Gastrocnemius medialis (tissue), 4 donors: ENCODE data around the gene NTM. TPM values are rescaled to one million over a fixed set of nuclear protein-coding genes. Genes with fewer than 3 reads are reported as not detected.

ENCODE experiments used
- ATAC-seq, 2 donors: fragments of 150-250 bp; one replicate each; pipeline ENCODE4 v1.9.1; 2016
- DNase-seq, 2 donors: peaks; one replicate each; pipeline ENCODE4 v3.0.0-alpha.2; 2019
- H3K27ac ChIP-seq, 4 donors: fragments of 200-600 bp; sonication (generic); 1 replicate in 1 of 4; 2 replicates in 3 of 4; pipeline ENCODE4 v1.5.1; 2016 to 2018; ENCODE audit warnings: mild to moderate bottlenecking in 2 of 4, moderate library complexity in 1 of 4
- H3K27me3 ChIP-seq, 3 donors: fragments of 200-600 bp; sonication (generic) in 2 of 3; 1 replicate in 1 of 3; 2 replicates in 2 of 3; pipeline versions ENCODE4 v1.5.1 to v1.6.0; 2016 to 2019; ENCODE audit warnings: mild to moderate bottlenecking in 1 of 3, moderate library complexity in 1 of 3
- H3K36me3 ChIP-seq, 2 donors: fragments of 200-600 bp; sonication (generic) in 1 of 2; one replicate each; pipeline ENCODE4 v1.5.1; 2017 to 2018
- H3K4me1 ChIP-seq, 2 donors: fragments of 200-600 bp; sonication (generic) in 1 of 2; one replicate each; pipeline ENCODE4 v1.5.1; 2016 to 2017; ENCODE audit warnings: mild to moderate bottlenecking in 2 of 2
- H3K4me3 ChIP-seq, 4 donors: fragments of 200-600 bp; sonication (generic) in 3 of 4; 1 replicate in 1 of 4; 2 replicates in 3 of 4; pipeline ENCODE4 v1.5.1; 2016 to 2019; ENCODE audit warnings: mild to moderate bottlenecking in 2 of 4
- H3K9me3 ChIP-seq, 3 donors: fragments of 200-600 bp; sonication (generic) in 2 of 3; 1 replicate in 1 of 3; 2 replicates in 2 of 3; pipeline ENCODE4 v1.5.1; 2016 to 2019
- CTCF ChIP-seq, 5 experiments: fragments of 450-650 bp in 3 of 5; fragments of 200-600 bp in 2 of 5; sonication (generic) in 2 of 5; IDR thresholded peaks in 4 of 5; conservative IDR thresholded peaks in 1 of 5; 1 replicate in 4 of 5; 2 replicates in 1 of 5; pipeline ENCODE4 v1.5.1; 2016 to 2019; ENCODE audit warnings: antibody characterized with exemption in 5 of 5, mild to moderate bottlenecking in 3 of 5, moderate library complexity in 3 of 5
- POLR2A ChIP-seq, 2 donors: fragments of 450-650 bp; IDR thresholded peaks; one replicate each; pipeline ENCODE4 v1.6.1; 2017; ENCODE audit warnings: antibody characterized with exemption in 2 of 2, mild to moderate bottlenecking in 2 of 2, moderate library complexity in 2 of 2
- in situ Hi-C, 4 donors: fragments of 200-750 bp; cut with MboI; loops; one replicate each; pipeline versions ENCODE4 v1.15.0 to v1.8.0; 2017; ENCODE audit warnings: low sequenced_read_pairs in 4 of 4
- intact Hi-C: fragments of 100-400 bp; cut with DNase I; formaldehyde crosslinking; loops from one replicate; pipeline ENCODE4 v1.15.1; 2023; ENCODE audit warnings: low total_unique reads
- total RNA-seq, 4 donors: library from RNA; depleted of rRNA; stranded (reverse); fragments of >200 nt; gene quantifications; one replicate each; pipeline versions ENCODE4 v1.1.0 to v1.2.3, GENCODE V29; 2016

The NTM gene
- total RNA-seq, 4 donors from 2014 or later: 0.69 TPM; not detected in 3

GRCh38 chr11:131767421-131767820 lies 397.0 kb downstream of the NTM start:
- in situ Hi-C loops: loop anchor here in 1 of 4 donors (10.0 kb wide), 1 partner anchor 63 kb away; no protein-coding TSS in a partner anchor

DNA sequence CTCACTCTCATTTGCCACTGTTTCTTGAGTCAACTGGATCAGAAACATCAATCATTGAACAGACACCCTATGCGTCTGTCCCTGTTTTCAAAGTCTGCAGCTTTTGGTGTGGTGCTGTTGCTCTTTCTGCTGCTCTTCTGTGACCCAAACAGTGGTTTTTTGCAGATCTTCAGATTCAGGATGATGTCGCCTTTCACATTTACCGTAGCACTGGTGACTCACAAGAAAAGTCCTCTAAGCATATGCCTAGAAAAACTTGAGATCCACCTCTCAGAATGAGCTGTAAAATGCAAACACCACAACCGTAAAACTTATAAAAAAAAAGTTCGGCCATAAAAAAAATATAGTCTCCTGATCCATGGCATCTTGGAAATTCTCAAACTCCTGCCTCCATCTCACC lies 400.4 kb downstream of the NTM start:
- in situ Hi-C loops: no loop called here
- no peak for ATAC-seq

More at GRCh38 chr11:131767421-131767820, 397.0 kb downstream of the NTM start:
- no peak for TF ChIP-seq CTCF (IDR thresholded peaks at IDR 0.05 in 4 of 5, conservative IDR thresholded peaks at IDR 0.05 in 1 of 5)
- no peak for TF ChIP-seq POLR2A (IDR thresholded peaks at IDR 0.05)
- Histone ChIP-seq H3K4me1 (no peaks in the 10 kb centered on the region), H3K27me3 (no peaks in the 10 kb centered on the region), H3K4me3 (no peak overlapping the region), H3K27ac (no peak overlapping the region), H3K9me3 (no peaks in the 10 kb centered on the region), H3K36me3 (no peaks in the 10 kb centered on the region)
- intact Hi-C loops: no loop called here
- ATAC-seq (no peak), DNase-seq (no peak)

GRCh38 chr11:131771471-131771870 lies 401.1 kb downstream of the NTM start:
- no peaks in the 10 kb centered on the region for H3K9me3 ChIP-seq
- no peak for ATAC-seq
- intact Hi-C loops (no loop called here), in situ Hi-C loops (no loop called here)
- H3K4me1 ChIP-seq: no peaks in the 10 kb centered on the region
- peaks cover 0 to 5% (median 0%) of the 10 kb centered on the region in 3 donors for H3K27me3 ChIP-seq
- H3K4me3 ChIP-seq: no peak overlapping the region
- TF ChIP-seq CTCF (IDR thresholded peaks at IDR 0.05 in 4 of 5, conservative IDR thresholded peaks at IDR 0.05 in 1 of 5) (no peak), POLR2A (IDR thresholded peaks at IDR 0.05) (no peak)
- no peaks in the 10 kb centered on the region for H3K36me3 ChIP-seq
- no peak for DNase-seq
- H3K27ac ChIP-seq: no peak overlapping the region

More for the DNA sequence above, 400.4 kb downstream of the NTM start:
- H3K4me3 ChIP-seq: no peak overlapping the region
- intact Hi-C loops: no loop called here
- DNase-seq: no peak
- H3K27me3 ChIP-seq: peaks cover 0 to 5% (median 0%) of the 10 kb centered on the region in 3 donors
- TF ChIP-seq POLR2A (IDR thresholded peaks at IDR 0.05) (no peak), CTCF (IDR thresholded peaks at IDR 0.05 in 4 of 5, conservative IDR thresholded peaks at IDR 0.05 in 1 of 5) (no peak)
- no peaks in the 10 kb centered on the region for H3K9me3 ChIP-seq
- no peaks in the 10 kb centered on the region for H3K36me3 ChIP-seq
- no peaks in the 10 kb centered on the region for H3K4me1 ChIP-seq
- no peak overlapping the region for H3K27ac ChIP-seq

- intact Hi-C loops (no loop called here), in situ Hi-C loops (no loop called here)
- Histone ChIP-seq H3K27me3 (peaks cover 0 to 5% (median 0%) of the 10 kb centered on the region in 3 donors), H3K36me3 (no peaks in the 10 kb centered on the region), H3K9me3 (no peaks in the 10 kb centered on the region), H3K27ac (no peak overlapping the region), H3K4me1 (no peaks in the 10 kb centered on the region), H3K4me3 (no peak overlapping the region)
- ATAC-seq (no peak), DNase-seq (no peak)
- TF ChIP-seq CTCF (IDR thresholded peaks at IDR 0.05 in 4 of 5, conservative IDR thresholded peaks at IDR 0.05 in 1 of 5): no peak
Observed at GRCh38 chr11:131773626-131774025, 403.2 kb downstream of the NTM start.

- DNase-seq (no peak), ATAC-seq (no peak)
- Histone ChIP-seq H3K4me3 (no peak overlapping the region), H3K36me3 (no peaks in the 10 kb centered on the region), H3K9me3 (no peaks in the 10 kb centered on the region), H3K27me3 (peaks cover 0 to 5% (median 0%) of the 10 kb centered on the region in 3 donors), H3K27ac (no peak overlapping the region), H3K4me1 (no peaks in the 10 kb centered on the region)
- in situ Hi-C loops: no loop called here
- intact Hi-C loops: no loop called here
- TF ChIP-seq POLR2A (IDR thresholded peaks at IDR 0.05) (no peak), CTCF (IDR thresholded peaks at IDR 0.05 in 4 of 5, conservative IDR thresholded peaks at IDR 0.05 in 1 of 5) (no peak)
Observed at GRCh38 chr11:131776211-131776610, 405.8 kb downstream of the NTM start.
